HepG2 (cell line): ENCODE measurements around the gene GNRH2. TPM values are rescaled to one million over a fixed set of nuclear protein-coding genes. Genes with fewer than 3 reads are reported as not detected.
A peak's percentile ranks its signal among the peaks of the same experiment; 100 is the strongest.

Experiments
- ATAC-seq: fragments of 200-7000 bp; cut with Tn5 transposase; 3 replicates; pipeline ENCODE4 v1.9.1; 2020; ENCODE audit warnings: mild to moderate bottlenecking, moderate library complexity
- BruUV-seq: library from RNA; stranded (reverse); fragments of 400-500 nt; replicated peaks from 2 replicates; lab custom pipeline; 2021; lab: Mats Ljungman, UMichigan
- CTCF ChIA-PET: fragments of 300-600 bp; formaldehyde crosslinking; extraction: SDS; loops from one replicate; lab custom pipeline; 2021; ENCODE audit warnings: low total read pairs, inconsistent platforms, low intra/inter-chr PET ratio; lab: Yijun Ruan, JAX
- POLR2A ChIA-PET: fragments of 350-600 bp; sonication (Branson Sonifier 250); formaldehyde crosslinking; loops from one replicate; lab custom pipeline; 2020; ENCODE audit warnings: antibody characterized with exemption, inconsistent platforms; lab: Yijun Ruan, JAX
- DNase-seq: peaks from one replicate; pipeline ENCODE4 v3.0.0-alpha.2; 2015; ENCODE audit warnings: low spot score
- FAIRE-seq: peaks from 3 replicates; lab custom pipeline; 2011; peaks lifted over from hg19 to GRCh38; lab: Jason Lieb, UNC
- H2AFZ ChIP-seq: one replicate; pipeline ENCODE4 v1.6.1; 2011; ENCODE audit warnings: low read length, inconsistent platforms
- H3K27ac ChIP-seq: fragments of 300-600 bp; 3 replicates; pipeline ENCODE4 v1.8.0; 2011; ENCODE audit warnings: mixed run types, mild to moderate bottlenecking, mixed read lengths, low read length, inconsistent platforms; ENCODE audit not compliant: insufficient read depth; ENCODE audit errors: extremely low read length
- H3K27me3 ChIP-seq, 2 experiments: fragments of 200-600 bp in 1 of 2; 2 replicates in 1 of 2; 3 replicates in 1 of 2; pipeline versions ENCODE4 v1.6.0 to v1.8.0; 2011; ENCODE audit warnings: low read length in 2 of 2, mild to moderate bottlenecking in 2 of 2, moderate library complexity in 2 of 2, inconsistent platforms in 1 of 2; ENCODE audit not compliant: insufficient read depth in 2 of 2, control insufficient read depth in 1 of 2
- H3K36me3 ChIP-seq, 2 experiments: fragments of 200-600 bp in 1 of 2; replicated peaks in 1 of 2; 2 replicates in 1 of 2; 3 replicates in 1 of 2; pipeline versions ENCODE4 v1.5.1 to v1.8.0; 2011; ENCODE audit warnings: low read length in 2 of 2, inconsistent platforms in 1 of 2; ENCODE audit not compliant: insufficient read depth in 2 of 2, control insufficient read depth in 1 of 2
- H3K4me1 ChIP-seq: 2 replicates; pipeline ENCODE4 v1.5.1; 2012; ENCODE audit warnings: low read length, inconsistent platforms; ENCODE audit not compliant: insufficient read depth
- H3K4me2 ChIP-seq: 2 replicates; pipeline ENCODE4 v1.6.0; 2011; ENCODE audit warnings: low read depth, low read length, inconsistent platforms
- H3K4me3 ChIP-seq, 3 experiments: fragments of 200-600 bp in 1 of 3; sonication (generic), shearing (Covaris generic) in 1 of 3; replicated peaks in 1 of 3; 2 replicates each; pipeline ENCODE4 v1.5.1; 2011 to 2016; ENCODE audit warnings: low read length in 3 of 3, inconsistent platforms in 2 of 3, low read depth in 2 of 3, mild to moderate bottlenecking in 2 of 3, control low read depth in 1 of 3, mixed read lengths in 1 of 3; ENCODE audit not compliant: insufficient read depth in 1 of 3
- H3K79me2 ChIP-seq: one replicate; pipeline ENCODE4 v1.6.1; 2011; ENCODE audit warnings: low read length, inconsistent platforms; ENCODE audit not compliant: insufficient read depth
- H3K9ac ChIP-seq: 2 replicates; pipeline ENCODE4 v1.6.0; 2011; ENCODE audit warnings: mild to moderate bottlenecking, low read depth, low read length, inconsistent platforms; ENCODE audit not compliant: insufficient read depth
- H3K9me3 ChIP-seq: 2 replicates; pipeline ENCODE4 v1.5.1; 2012; ENCODE audit warnings: mild to moderate bottlenecking, low read length
- H4K20me1 ChIP-seq: 2 replicates; pipeline ENCODE4 v1.6.0; 2011; ENCODE audit warnings: inconsistent platforms, mild to moderate bottlenecking, low read length, moderate library complexity; ENCODE audit not compliant: insufficient read depth
- FOXC1 ChIP-seq: sonication (generic); formaldehyde crosslinking; IDR thresholded peaks from 2 replicates; pipeline ENCODE4 v1.8.0; 2022; ENCODE audit warnings: mild to moderate bottlenecking, missing genetic modification reagents, borderline replicate concordance
- FOXK1 ChIP-seq: sonication (generic); formaldehyde crosslinking; IDR thresholded peaks from 2 replicates; pipeline ENCODE4 v1.4.0; 2020; ENCODE audit warnings: low read depth, missing genetic modification reagents, borderline replicate concordance
- GATAD2A ChIP-seq: IDR thresholded peaks from 2 replicates; pipeline ENCODE4 v1.6.1; 2016
- GFI1 ChIP-seq: sonication (generic); formaldehyde crosslinking; IDR thresholded peaks from 2 replicates; pipeline ENCODE4 v1.5.0; 2020; ENCODE audit warnings: missing genetic modification reagents, mild to moderate bottlenecking, borderline replicate concordance
- HNF4A ChIP-seq: sonication (generic); formaldehyde crosslinking; IDR thresholded peaks from 2 replicates; pipeline ENCODE4 v1.4.0; 2020; ENCODE audit warnings: missing genetic modification reagents
- HNRNPL ChIP-seq: fragments of 200-400 bp; formaldehyde crosslinking; IDR thresholded peaks from 2 replicates; pipeline ENCODE4 v1.6.1; 2017; ENCODE audit warnings: mild to moderate bottlenecking, low read depth, low read length
- HNRNPLL ChIP-seq: fragments of 200-400 bp; formaldehyde crosslinking; IDR thresholded peaks from 2 replicates; pipeline ENCODE4 v1.6.1; 2017; ENCODE audit warnings: mild to moderate bottlenecking, low read depth, low read length; ENCODE audit not compliant: poor library complexity, severe bottlenecking
- HOXA9 ChIP-seq: sonication (generic); formaldehyde crosslinking; IDR thresholded peaks from 2 replicates; pipeline ENCODE4 v1.8.1; 2022; ENCODE audit warnings: missing genetic modification reagents, mild to moderate bottlenecking, moderate library complexity, borderline replicate concordance
- NR2F1 ChIP-seq, 2 experiments: fragments of 450-650 bp in 1 of 2; formaldehyde crosslinking in 1 of 2; IDR thresholded peaks; 2 replicates each; pipeline versions ENCODE4 v1.5.0 to v1.6.1; 2016 to 2020; ENCODE audit warnings: mild to moderate bottlenecking in 1 of 2, missing compliant biosample characterization in 1 of 2, missing genetic modification reagents in 1 of 2, moderate library complexity in 1 of 2
- PITX1 ChIP-seq: sonication (generic); formaldehyde crosslinking; IDR thresholded peaks from 2 replicates; pipeline ENCODE4 v1.5.1; 2020; ENCODE audit warnings: mild to moderate bottlenecking, missing genetic modification reagents
- RARA ChIP-seq: IDR thresholded peaks from 2 replicates; pipeline ENCODE4 v1.6.1; 2016; ENCODE audit warnings: missing genetic modification reagents, missing compliant biosample characterization
- RNF2 ChIP-seq: fragments of 450-650 bp; conservative IDR thresholded peaks from 2 replicates; pipeline ENCODE4 v1.6.1; 2016; ENCODE audit warnings: low read depth
- RXRA ChIP-seq: sonication (generic); formaldehyde crosslinking; IDR thresholded peaks from 2 replicates; pipeline ENCODE4 v1.5.1; 2020; ENCODE audit warnings: missing genetic modification reagents
- RXRB ChIP-seq: IDR thresholded peaks from 2 replicates; pipeline ENCODE4 v1.6.1; 2016; ENCODE audit warnings: borderline replicate concordance, missing genetic modification reagents, missing compliant biosample characterization
- SALL1 ChIP-seq: sonication (generic); formaldehyde crosslinking; IDR thresholded peaks from 2 replicates; pipeline ENCODE4 v1.8.0; 2022; ENCODE audit warnings: mild to moderate bottlenecking, missing genetic modification reagents
- WIZ ChIP-seq: sonication (generic); formaldehyde crosslinking; IDR thresholded peaks from 2 replicates; pipeline ENCODE4 v1.5.1; 2020; ENCODE audit warnings: mild to moderate bottlenecking, missing genetic modification reagents
- ZBTB7A ChIP-seq: sonication (generic); formaldehyde crosslinking; IDR thresholded peaks from 2 replicates; pipeline ENCODE4 v1.8.0; 2022; ENCODE audit warnings: mild to moderate bottlenecking, missing genetic modification reagents
- ZBTB7B ChIP-seq: sonication (generic); formaldehyde crosslinking; IDR thresholded peaks from 2 replicates; pipeline ENCODE4 v1.4.0; 2020; ENCODE audit warnings: missing genetic modification reagents
- ZMYM3 ChIP-seq: sonication (generic); formaldehyde crosslinking; IDR thresholded peaks from 2 replicates; pipeline ENCODE4 v1.5.1; 2020; ENCODE audit warnings: mild to moderate bottlenecking, missing genetic modification reagents
- ZNF253 ChIP-seq: sonication (generic); formaldehyde crosslinking; IDR thresholded peaks from 2 replicates; pipeline ENCODE4 v1.8.0; 2022; ENCODE audit warnings: mild to moderate bottlenecking, missing genetic modification reagents, borderline replicate concordance
- ZNF614 ChIP-seq: IDR thresholded peaks from 2 replicates; pipeline ENCODE4 v1.6.1; 2018; ENCODE audit warnings: missing biosample characterization, missing genetic modification reagents, inconsistent platforms, borderline replicate concordance
- ZNF788 ChIP-seq: sonication (generic); formaldehyde crosslinking; IDR thresholded peaks from 2 replicates; pipeline ENCODE4 v1.5.0; 2020; ENCODE audit warnings: mild to moderate bottlenecking, missing genetic modification reagents, borderline replicate concordance
- WGBS: methylation state at CpG from one replicate; pipeline ENCODE4 v1.1.6; 2017; ENCODE audit warnings: low lambda C conversion rate; 5-methylcytosine and 5-hydroxymethylcytosine counted together
- in situ Hi-C: cut with HindIII; loops from 2 replicates; pipeline ENCODE4 v1.10.0; 2017; ENCODE audit warnings: low pct_unique_long_range_greater_than_20kb; ENCODE audit not compliant: extremely low pct_ligation_motif_present
- intact Hi-C: fragments of 100-400 bp; cut with micrococcal nuclease; formaldehyde crosslinking; loops from one replicate; pipeline ENCODE4 v1.10.0; 2022; ENCODE audit not compliant: unreplicated experiment
- polyA plus RNA-seq, 8 experiments: library from polyadenylated mRNA; depleted of rRNA in 3 of 8; stranded (reverse) in 7 of 8; unstranded in 1 of 8; fragments of >200 nt; fragmentation: Illumina TruSeq in 4 of 8; extraction: Trizol in 4 of 8; gene quantifications; 2 replicates each; pipeline versions ENCODE4 v1.2.1 to v1.2.3, GENCODE V29; 2011 to 2016; ENCODE audit warnings: low read depth in 4 of 8, missing spikeins in 1 of 8, mixed read lengths in 1 of 8; ENCODE audit not compliant: insufficient read depth in 1 of 8
- total RNA-seq, 5 experiments: library from RNA; depleted of rRNA; stranded (reverse); fragments of >200 nt; fragmentation: Illumina TruSeq; extraction: Trizol; gene quantifications; 2 replicates each; pipeline ENCODE4 v1.2.3, GENCODE V29; 2016; ENCODE audit warnings: low read depth in 1 of 5
- TF ChIP-seq, protein P1 (sequence below): sonication (generic); formaldehyde crosslinking; IDR thresholded peaks from 2 replicates; pipeline ENCODE4 v1.4.0; 2020; ENCODE audit warnings: low read depth, mild to moderate bottlenecking, missing genetic modification reagents
- TF ChIP-seq, protein P2 (sequence below): sonication (generic); formaldehyde crosslinking; IDR thresholded peaks from 2 replicates; pipeline ENCODE4 v1.4.0; 2020; ENCODE audit warnings: missing genetic modification reagents, borderline replicate concordance

The GNRH2 gene
- total and polyA plus RNA-seq, 2 of the 13 experiments (the other 11 are each of a cell fraction or from before 2014, with no cell fraction given): 0.28 TPM; not detected in 1

DNA sequence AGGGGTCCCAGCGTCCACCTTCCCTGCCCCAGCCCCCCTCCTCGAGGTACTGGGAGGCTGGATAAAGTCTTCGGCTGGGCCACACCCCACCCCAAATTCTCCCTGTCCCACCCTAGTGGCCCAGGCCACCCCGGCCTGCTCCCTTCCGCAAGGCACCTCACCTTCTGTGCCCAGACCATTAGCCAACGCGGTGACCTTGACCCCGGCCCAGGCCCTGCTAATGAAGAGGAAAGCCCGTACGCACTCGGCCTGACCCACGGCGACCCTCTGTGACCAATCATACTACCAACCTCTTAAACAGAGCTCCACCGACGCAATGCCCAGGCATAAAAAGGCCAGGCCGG is 27.8 kb downstream of the GNRH2 start:
- FAIRE-seq (no peak), ATAC-seq (no peak), DNase-seq (no peak)
- H3K9ac ChIP-seq: no peak overlapping the region
- H3K4me2 ChIP-seq: no peak overlapping the region
- H3K4me3 ChIP-seq: peak overlapping the region in 1 of 3 experiments; percentile 32; a peak in 1 of 6 replicates
- CTCF ChIA-PET: no interaction called here
- POLR2A ChIA-PET: no interaction called here
- H3K79me2 ChIP-seq: no peaks in the 10 kb centered on the region
- H3K27me3 ChIP-seq: peaks cover 4 to 12% of the 10 kb centered on the region in 2 experiments; a peak in 2 of 5 replicates
- in situ Hi-C loops (no loop called here), intact Hi-C loops (no loop called here)
- no peaks in the 10 kb centered on the region for H4K20me1 ChIP-seq
- no peak overlapping the region for H3K27ac ChIP-seq
- BruUV-seq: no TSS peak
- 32% methylated on average over 16 of the region's 16 CpGs for WGBS
- no peak overlapping the region for H2AFZ ChIP-seq
- peaks cover 71% of the 10 kb centered on the region for H3K4me1 ChIP-seq
- H3K9me3 ChIP-seq: no peaks in the 10 kb centered on the region
- no peaks in the 10 kb centered on the region for H3K36me3 ChIP-seq
- TF ChIP-seq NR2F1 (CRISPR knock-in tag; IDR thresholded peaks at IDR 0.05) (peak; percentile 55 to 66; a peak in 3 of 4 replicates), RXRB (0 out of 2 replicates have a peak, but pooled peaks have one; percentile 15), HNF4A (CRISPR knock-in tag) (peak; percentile 51), SALL1 (CRISPR knock-in tag) (peak; percentile 43; the same call in 1 of the 2 replicates), PITX1 (CRISPR knock-in tag) (0 out of 2 replicates have a peak, but pooled peaks have one; percentile 29), ZNF614 (CRISPR knock-in tag) (peak; percentile 33; the same call in 1 of the 2 replicates), GFI1 (no peak), FOXC1 (CRISPR knock-in tag) (no peak), RNF2 (no peak), FOXK1 (CRISPR knock-in tag) (0 out of 2 replicates have a peak, but pooled peaks have one; percentile 39), WIZ (CRISPR knock-in tag) (0 out of 2 replicates have a peak, but pooled peaks have one; percentile 32), ZMYM3 (0 out of 2 replicates have a peak, but pooled peaks have one; percentile 24), HNRNPLL (peak; percentile 21), GATAD2A (0 out of 2 replicates have a peak, but pooled peaks have one; percentile 23), ZBTB7A (CRISPR knock-in tag) (0 out of 2 replicates have a peak, but pooled peaks have one; percentile 16), HNRNPL (0 out of 2 replicates have a peak, but pooled peaks have one; percentile 61), RXRA (CRISPR knock-in tag) (0 out of 2 replicates have a peak, but pooled peaks have one; percentile 49), HOXA9 (CRISPR knock-in tag) (no peak), ZBTB7B (CRISPR knock-in tag) (peak; percentile 60; the same call in 1 of the 2 replicates), ZNF788 (CRISPR knock-in tag) (0 out of 2 replicates have a peak, but pooled peaks have one; percentile 42), ZNF253 (CRISPR knock-in tag) (no peak), RARA (peak; percentile 52; the same call in 1 of the 2 replicates)
- TF ChIP-seq, protein P1, sequence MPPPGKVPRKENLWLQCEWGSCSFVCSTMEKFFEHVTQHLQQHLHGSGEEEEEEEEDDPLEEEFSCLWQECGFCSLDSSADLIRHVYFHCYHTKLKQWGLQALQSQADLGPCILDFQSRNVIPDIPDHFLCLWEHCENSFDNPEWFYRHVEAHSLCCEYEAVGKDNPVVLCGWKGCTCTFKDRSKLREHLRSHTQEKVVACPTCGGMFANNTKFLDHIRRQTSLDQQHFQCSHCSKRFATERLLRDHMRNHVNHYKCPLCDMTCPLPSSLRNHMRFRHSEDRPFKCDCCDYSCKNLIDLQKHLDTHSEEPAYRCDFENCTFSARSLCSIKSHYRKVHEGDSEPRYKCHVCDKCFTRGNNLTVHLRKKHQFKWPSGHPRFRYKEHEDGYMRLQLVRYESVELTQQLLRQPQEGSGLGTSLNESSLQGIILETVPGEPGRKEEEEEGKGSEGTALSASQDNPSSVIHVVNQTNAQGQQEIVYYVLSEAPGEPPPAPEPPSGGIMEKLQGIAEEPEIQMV (CRISPR knock-in tag): no peak
- TF ChIP-seq, protein P2, sequence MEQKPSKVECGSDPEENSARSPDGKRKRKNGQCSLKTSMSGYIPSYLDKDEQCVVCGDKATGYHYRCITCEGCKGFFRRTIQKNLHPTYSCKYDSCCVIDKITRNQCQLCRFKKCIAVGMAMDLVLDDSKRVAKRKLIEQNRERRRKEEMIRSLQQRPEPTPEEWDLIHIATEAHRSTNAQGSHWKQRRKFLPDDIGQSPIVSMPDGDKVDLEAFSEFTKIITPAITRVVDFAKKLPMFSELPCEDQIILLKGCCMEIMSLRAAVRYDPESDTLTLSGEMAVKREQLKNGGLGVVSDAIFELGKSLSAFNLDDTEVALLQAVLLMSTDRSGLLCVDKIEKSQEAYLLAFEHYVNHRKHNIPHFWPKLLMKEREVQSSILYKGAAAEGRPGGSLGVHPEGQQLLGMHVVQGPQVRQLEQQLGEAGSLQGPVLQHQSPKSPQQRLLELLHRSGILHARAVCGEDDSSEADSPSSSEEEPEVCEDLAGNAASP (CRISPR knock-in tag): peak; percentile 28; the same call in 1 of the 2 replicates
